HG03095 (cell line): ENCODE measurements around the gene BAZ1A.

ENCODE experiments used
- ATAC-seq: cut with Tn5 transposase; IDR thresholded peaks from one replicate; pipeline ENCODE4 v1.9.1; 2021; ENCODE audit warnings: moderate library complexity; ENCODE audit not compliant: unreplicated experiment

The BAZ1A gene

GRCh38 chr14:34875031-34875922, at the start of gene BAZ1A:
Gene BAZ1A, minus strand, starts transcription at chr14:34875360. Its CDS starts 756 bp downstream, at chr14:34874604.
- ATAC-seq: peak; percentile 30

- ATAC-seq: no peak
Measured at GRCh38 chr14:34920339-34920738, 45.2 kb upstream of the BAZ1A start.

GRCh38 chr14:34913619-34914018, 38.5 kb upstream of the BAZ1A start:
- ATAC-seq: no peak

GRCh38 chr14:34912966-34913365, 37.8 kb upstream of the BAZ1A start:
- ATAC-seq: no peak

GRCh38 chr14:34912182-34912581, 37.0 kb upstream of the BAZ1A start:
- no peak for ATAC-seq

GRCh38 chr14:34911209-34912150, 36.3 kb upstream of the BAZ1A start:
- no peak for ATAC-seq

GRCh38 chr14:34906287-34906686, 31.1 kb upstream of the BAZ1A start:
- no peak for ATAC-seq

GRCh38 chr14:34895277-34895676, 20.1 kb upstream of the BAZ1A start:
- no peak for ATAC-seq

GRCh38 chr14:34890937-34891336, 15.8 kb upstream of the BAZ1A start:
- ATAC-seq: no peak

GRCh38 chr14:34888186-34888585, 13.0 kb upstream of the BAZ1A start:
- ATAC-seq: no peak

- no peak for ATAC-seq
Measured at GRCh38 chr14:34883954-34884353, 8.8 kb upstream of the BAZ1A start.

GRCh38 chr14:34874386-34875030, 652 bp downstream of the BAZ1A start:
- ATAC-seq: peak; percentile 19

GRCh38 chr14:34873589-34874385, 1.4 kb downstream of the BAZ1A start:
- peak; percentile 56 for ATAC-seq

GRCh38 chr14:34872822-34873588, 2.2 kb downstream of the BAZ1A start:
- ATAC-seq: peak; percentile 7

GRCh38 chr14:34867199-34867598, 8.0 kb downstream of the BAZ1A start:
- ATAC-seq: no peak

- ATAC-seq: no peak
Measured at GRCh38 chr14:34865889-34866574, 9.1 kb downstream of the BAZ1A start.

GRCh38 chr14:34863844-34864243, 11.3 kb downstream of the BAZ1A start:
- no peak for ATAC-seq

GRCh38 chr14:34858765-34859164, 16.4 kb downstream of the BAZ1A start:
- no peak for ATAC-seq
